Measurements from ENCODE around the gene NKD1. TPM values are rescaled to one million over a fixed set of nuclear protein-coding genes. Genes with fewer than 3 reads are reported as not detected.
A peak's percentile ranks its signal among the peaks of the same experiment; 100 is the strongest.

The NKD1 gene
- total RNA-seq, 1 donor from 2014 or later: 2.1 TPM

DNA sequence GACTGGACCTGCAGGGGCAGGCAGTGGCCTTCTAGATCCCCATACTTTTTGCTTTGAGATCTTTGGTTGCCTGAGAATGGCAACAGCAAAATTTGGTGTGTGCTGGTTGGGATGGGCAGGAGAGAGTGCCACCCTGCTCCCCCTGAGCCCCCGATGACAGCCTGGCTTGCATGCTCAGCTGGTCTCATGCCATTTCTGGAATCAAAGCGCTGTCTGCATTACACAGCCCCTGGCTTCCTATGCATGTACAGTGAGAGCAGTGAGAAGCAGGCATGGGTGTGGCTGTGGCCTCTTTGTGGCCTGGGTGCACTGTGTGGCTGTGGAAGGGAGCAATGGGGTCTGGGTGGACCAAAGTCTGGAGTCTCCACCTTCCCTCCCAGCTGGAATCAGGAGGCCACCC is 47.7 kb downstream of the NKD1 start:
- Histone ChIP-seq H3K36me3 (ENCODE audit: control insufficient read depth in 3 of 3, insufficient read depth in 3 of 3, low read length in 3 of 3) (no peaks in the 10 kb centered on the region), H3K27ac (ENCODE audit: low read depth, low read length) (no peak overlapping the region), H3K9ac (ENCODE audit: low read depth in 1 of 3, low read length in 3 of 3) (no peak overlapping the region), H3K4me1 (ENCODE audit: control insufficient read depth in 3 of 3, insufficient read depth in 3 of 3, low read length in 3 of 3) (peaks cover 14 to 27% (median 25%) of the 10 kb centered on the region in 3 donors), H3K4me3 (ENCODE audit: low read length in 3 of 3) (no peak overlapping the region), H3K9me3 (ENCODE audit: control insufficient read depth in 3 of 3, low read length in 3 of 3) (no peaks in the 10 kb centered on the region), H3K27me3 (ENCODE audit: control insufficient read depth in 3 of 3, insufficient read depth in 3 of 3, low read length in 3 of 3) (no peaks in the 10 kb centered on the region)

DNA sequence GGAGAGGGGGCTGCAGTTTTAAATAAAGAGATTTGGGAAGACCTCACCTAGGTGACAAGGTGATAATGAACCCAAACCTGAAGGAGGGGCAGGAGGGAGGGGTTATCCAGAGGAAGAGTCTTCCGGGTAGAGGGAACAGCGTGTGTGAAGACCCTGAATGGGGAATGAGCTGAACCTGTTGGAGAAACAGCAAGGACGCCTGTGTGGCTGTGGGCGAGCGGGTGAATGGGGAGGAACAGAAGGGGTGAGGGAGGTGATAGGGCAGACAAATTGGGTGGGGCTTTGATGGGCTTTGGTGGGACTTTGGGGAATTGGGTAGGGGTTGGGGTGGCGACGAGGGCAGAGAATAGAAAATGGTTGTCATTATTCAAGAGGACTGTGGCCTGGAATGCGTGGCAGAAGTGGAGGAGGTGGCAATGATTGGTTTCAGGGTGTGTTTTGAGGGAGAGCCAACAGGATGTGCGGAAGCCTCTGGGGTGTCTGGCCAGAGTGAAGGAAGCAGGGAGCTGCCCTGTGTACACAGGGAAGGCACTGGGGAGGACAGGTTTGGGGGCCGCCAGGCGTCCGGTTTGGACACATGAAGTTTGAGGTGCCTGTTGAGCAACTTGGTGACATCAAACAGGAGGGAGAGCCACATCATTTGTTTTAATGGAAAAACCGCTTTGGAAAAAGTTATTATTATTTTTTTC is 48.7 kb downstream of the NKD1 start:
- peaks cover 10 to 27% (median 23%) of the 10 kb centered on the region in 3 donors for H3K4me1 ChIP-seq (ENCODE audit: control insufficient read depth in 3 of 3, insufficient read depth in 3 of 3, low read length in 3 of 3)
- H3K27ac ChIP-seq (ENCODE audit: low read depth, low read length): no peak overlapping the region
- no peaks in the 10 kb centered on the region for H3K9me3 ChIP-seq (ENCODE audit: control insufficient read depth in 3 of 3, low read length in 3 of 3)
- no peak overlapping the region for H3K9ac ChIP-seq (ENCODE audit: low read depth in 1 of 3, low read length in 3 of 3)
- H3K27me3 ChIP-seq (ENCODE audit: control insufficient read depth in 3 of 3, insufficient read depth in 3 of 3, low read length in 3 of 3): no peaks in the 10 kb centered on the region
- H3K36me3 ChIP-seq (ENCODE audit: control insufficient read depth in 3 of 3, insufficient read depth in 3 of 3, low read length in 3 of 3): no peaks in the 10 kb centered on the region
- H3K4me3 ChIP-seq (ENCODE audit: low read length in 3 of 3): no peak overlapping the region

DNA sequence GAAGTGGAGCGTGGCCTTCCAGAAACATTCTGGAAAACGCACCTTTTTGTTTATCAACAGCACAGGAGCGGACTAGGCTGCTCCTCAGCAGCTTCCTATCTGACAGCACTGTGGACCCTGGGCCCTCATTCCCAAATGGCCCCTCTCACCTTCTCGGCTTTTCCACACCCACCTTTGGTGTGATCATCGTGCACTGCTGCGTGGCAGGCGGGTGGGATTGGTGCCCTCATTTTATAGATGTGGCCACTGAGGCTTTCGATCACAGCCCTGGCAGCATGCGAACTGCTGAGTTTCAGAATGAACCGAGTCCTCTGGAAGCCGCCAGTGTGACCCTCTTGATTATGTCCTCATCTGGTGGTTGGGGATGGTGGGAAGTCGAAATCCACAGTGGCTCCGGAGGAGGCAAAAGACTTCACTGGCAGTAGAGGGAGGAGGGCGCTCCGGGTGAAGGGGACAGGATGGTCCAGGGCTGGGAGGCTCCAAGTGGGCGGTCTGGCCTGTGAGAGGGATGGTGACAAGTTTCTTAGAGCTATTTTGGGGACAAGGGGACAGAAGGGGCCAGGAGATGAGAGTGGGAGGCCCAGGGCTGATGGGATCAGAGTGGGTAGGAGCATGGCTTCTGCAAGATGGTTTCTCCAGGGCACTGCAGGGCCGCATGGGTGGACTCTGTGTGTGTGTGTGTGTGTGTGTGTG is 49.5 kb downstream of the NKD1 start:
- H3K9ac ChIP-seq (ENCODE audit: low read depth in 1 of 3, low read length in 3 of 3): no peak overlapping the region
- H3K36me3 ChIP-seq (ENCODE audit: control insufficient read depth in 3 of 3, insufficient read depth in 3 of 3, low read length in 3 of 3): no peaks in the 10 kb centered on the region
- H3K4me3 ChIP-seq (ENCODE audit: low read length in 3 of 3): no peak overlapping the region
- H3K9me3 ChIP-seq (ENCODE audit: control insufficient read depth in 3 of 3, low read length in 3 of 3): no peaks in the 10 kb centered on the region
- H3K4me1 ChIP-seq (ENCODE audit: control insufficient read depth in 3 of 3, insufficient read depth in 3 of 3, low read length in 3 of 3): peaks cover 6 to 23% (median 18%) of the 10 kb centered on the region in 3 donors
- no peak overlapping the region for H3K27ac ChIP-seq (ENCODE audit: low read depth, low read length)
- H3K27me3 ChIP-seq (ENCODE audit: control insufficient read depth in 3 of 3, insufficient read depth in 3 of 3, low read length in 3 of 3): no peaks in the 10 kb centered on the region

DNA sequence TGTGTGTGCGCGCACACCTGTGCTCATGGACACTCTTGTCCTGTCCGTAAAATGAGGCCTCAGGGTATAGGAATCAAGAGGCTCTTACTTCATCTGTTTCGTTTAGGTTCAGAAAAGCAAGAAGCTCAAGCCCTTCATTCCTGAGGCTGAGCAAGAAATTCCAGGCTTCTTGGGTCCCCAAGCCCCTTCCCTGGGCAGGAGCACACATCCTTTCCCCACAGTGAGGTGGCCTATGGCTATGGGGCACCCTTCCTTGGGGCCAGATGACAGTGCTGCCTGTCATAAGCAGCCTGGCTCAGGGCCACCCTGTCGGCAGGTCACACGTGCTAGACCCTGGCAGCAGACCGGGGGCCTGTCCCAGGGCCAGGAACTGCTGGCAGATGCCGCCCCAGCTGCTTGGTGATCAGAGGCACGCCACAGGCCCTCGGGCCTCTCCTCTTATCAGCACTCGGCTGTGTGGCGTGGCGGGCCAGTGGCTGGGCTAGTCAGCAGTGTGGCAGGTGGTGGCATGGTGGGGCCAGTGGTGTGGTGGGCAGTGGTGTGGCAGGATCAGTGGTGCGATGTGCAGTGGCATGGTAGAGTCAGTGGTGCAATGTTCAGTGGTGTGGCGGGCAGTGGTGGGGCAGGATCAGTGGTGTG is 50.2 kb downstream of the NKD1 start:
- no peaks in the 10 kb centered on the region for H3K36me3 ChIP-seq (ENCODE audit: control insufficient read depth in 3 of 3, insufficient read depth in 3 of 3, low read length in 3 of 3)
- H3K4me3 ChIP-seq (ENCODE audit: low read length in 3 of 3): no peak overlapping the region
- H3K4me1 ChIP-seq (ENCODE audit: control insufficient read depth in 3 of 3, insufficient read depth in 3 of 3, low read length in 3 of 3): peaks cover 9 to 26% (median 16%) of the 10 kb centered on the region in 3 donors
- no peak overlapping the region for H3K27ac ChIP-seq (ENCODE audit: low read depth, low read length)
- no peaks in the 10 kb centered on the region for H3K9me3 ChIP-seq (ENCODE audit: control insufficient read depth in 3 of 3, low read length in 3 of 3)
- H3K27me3 ChIP-seq (ENCODE audit: control insufficient read depth in 3 of 3, insufficient read depth in 3 of 3, low read length in 3 of 3): no peaks in the 10 kb centered on the region
- H3K9ac ChIP-seq (ENCODE audit: low read depth in 1 of 3, low read length in 3 of 3): no peak overlapping the region

DNA sequence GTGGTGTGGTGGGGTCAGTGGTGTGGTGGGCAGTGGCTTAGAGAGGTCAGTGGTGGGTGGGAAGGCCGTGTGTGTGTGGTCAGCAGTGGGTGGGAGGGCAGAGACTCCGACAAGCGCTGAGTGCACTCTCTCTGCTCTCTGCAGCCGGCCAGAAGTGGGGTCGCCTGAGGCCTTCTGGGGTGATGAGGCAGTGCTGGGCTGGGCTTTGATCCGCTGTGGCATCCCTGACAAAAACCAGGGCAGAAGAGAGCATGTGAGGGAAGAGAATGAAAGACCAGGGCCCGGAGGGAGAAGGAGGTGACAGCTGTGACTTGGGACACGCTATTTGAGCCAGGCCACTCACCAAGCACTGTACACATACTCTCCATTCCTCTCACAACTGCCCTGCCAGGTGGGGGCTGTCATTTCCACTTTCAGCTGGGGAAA is 50.8 kb downstream of the NKD1 start:
- no peaks in the 10 kb centered on the region for H3K36me3 ChIP-seq (ENCODE audit: control insufficient read depth in 3 of 3, insufficient read depth in 3 of 3, low read length in 3 of 3)
- no peaks in the 10 kb centered on the region for H3K27me3 ChIP-seq (ENCODE audit: control insufficient read depth in 3 of 3, insufficient read depth in 3 of 3, low read length in 3 of 3)
- no peak overlapping the region for H3K9ac ChIP-seq (ENCODE audit: low read depth in 1 of 3, low read length in 3 of 3)
- H3K9me3 ChIP-seq (ENCODE audit: control insufficient read depth in 3 of 3, low read length in 3 of 3): no peaks in the 10 kb centered on the region
- no peak overlapping the region for H3K4me3 ChIP-seq (ENCODE audit: low read length in 3 of 3)
- H3K27ac ChIP-seq (ENCODE audit: low read depth, low read length): no peak overlapping the region
- peaks cover 13 to 26% (median 21%) of the 10 kb centered on the region in 3 donors for H3K4me1 ChIP-seq (ENCODE audit: control insufficient read depth in 3 of 3, insufficient read depth in 3 of 3, low read length in 3 of 3)

DNA sequence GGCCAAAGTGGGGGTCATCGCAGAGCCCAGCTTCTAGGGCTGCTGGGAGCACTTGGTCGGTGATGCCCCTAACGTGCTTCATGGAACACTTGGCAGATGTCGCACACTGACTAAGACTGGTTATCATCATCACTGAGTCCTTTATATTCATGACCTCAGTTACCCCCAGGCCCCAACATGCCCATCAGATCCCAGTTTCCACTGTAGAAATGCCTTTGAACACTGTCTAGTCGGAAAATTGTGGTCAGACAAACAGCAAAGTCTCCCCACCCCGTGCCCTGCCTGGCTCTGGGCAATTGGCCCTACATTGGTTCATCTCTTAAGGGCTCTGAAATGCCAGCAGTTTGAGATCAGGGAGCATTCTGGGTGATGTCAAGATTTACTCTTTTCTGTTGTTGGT is 51.3 kb downstream of the NKD1 start:
- Histone ChIP-seq H3K27ac (ENCODE audit: low read depth, low read length) (no peak overlapping the region), H3K9ac (ENCODE audit: low read depth in 1 of 3, low read length in 3 of 3) (no peak overlapping the region), H3K27me3 (ENCODE audit: control insufficient read depth in 3 of 3, insufficient read depth in 3 of 3, low read length in 3 of 3) (no peaks in the 10 kb centered on the region), H3K9me3 (ENCODE audit: control insufficient read depth in 3 of 3, low read length in 3 of 3) (no peaks in the 10 kb centered on the region), H3K36me3 (ENCODE audit: control insufficient read depth in 3 of 3, insufficient read depth in 3 of 3, low read length in 3 of 3) (no peaks in the 10 kb centered on the region), H3K4me1 (ENCODE audit: control insufficient read depth in 3 of 3, insufficient read depth in 3 of 3, low read length in 3 of 3) (peaks cover 13 to 26% (median 21%) of the 10 kb centered on the region in 3 donors), H3K4me3 (ENCODE audit: low read length in 3 of 3) (no peak overlapping the region)

DNA sequence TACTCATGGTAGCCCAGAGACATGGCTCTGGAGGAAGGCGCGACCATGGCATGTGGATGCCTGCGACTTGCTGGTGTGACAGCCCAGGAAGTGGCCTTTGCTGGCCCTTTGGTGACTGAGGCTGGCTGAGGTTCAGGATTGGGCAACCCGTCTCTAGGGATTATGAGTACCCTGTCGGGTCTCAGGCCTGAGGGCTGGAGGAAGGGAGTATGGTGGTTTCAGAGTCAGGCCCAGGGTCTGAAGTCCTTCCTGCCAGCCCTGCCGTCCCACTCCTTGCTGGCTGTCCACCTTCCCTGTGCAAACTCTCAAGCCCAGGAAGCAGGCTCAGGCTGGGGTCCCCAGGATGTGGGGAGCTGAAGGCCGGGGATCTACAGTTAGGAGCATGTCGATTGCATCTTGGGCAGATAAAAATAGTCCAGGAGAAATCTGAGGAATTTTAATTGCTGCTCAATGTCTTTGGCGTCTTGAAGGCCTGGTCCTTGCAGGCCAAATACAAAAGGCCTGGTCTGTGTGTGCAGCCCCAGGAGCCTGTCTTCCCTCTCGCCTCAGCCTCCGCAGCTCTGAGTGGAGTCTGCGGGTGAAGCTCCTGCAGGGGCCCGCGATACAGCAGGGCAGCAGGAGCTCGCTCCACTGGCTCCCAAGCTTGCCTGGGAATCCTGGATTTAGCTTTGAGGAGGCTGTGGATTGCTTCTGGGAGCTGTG is 52.5 kb downstream of the NKD1 start:
- no peaks in the 10 kb centered on the region for H3K9me3 ChIP-seq (ENCODE audit: control insufficient read depth in 3 of 3, low read length in 3 of 3)
- H3K27ac ChIP-seq (ENCODE audit: low read depth, low read length): no peak overlapping the region
- no peak overlapping the region for H3K9ac ChIP-seq (ENCODE audit: low read depth in 1 of 3, low read length in 3 of 3)
- H3K4me1 ChIP-seq (ENCODE audit: control insufficient read depth in 3 of 3, insufficient read depth in 3 of 3, low read length in 3 of 3): peaks cover 13 to 26% (median 21%) of the 10 kb centered on the region in 3 donors
- H3K27me3 ChIP-seq (ENCODE audit: control insufficient read depth in 3 of 3, insufficient read depth in 3 of 3, low read length in 3 of 3): no peaks in the 10 kb centered on the region
- no peaks in the 10 kb centered on the region for H3K36me3 ChIP-seq (ENCODE audit: control insufficient read depth in 3 of 3, insufficient read depth in 3 of 3, low read length in 3 of 3)
- no peak overlapping the region for H3K4me3 ChIP-seq (ENCODE audit: low read length in 3 of 3)

DNA sequence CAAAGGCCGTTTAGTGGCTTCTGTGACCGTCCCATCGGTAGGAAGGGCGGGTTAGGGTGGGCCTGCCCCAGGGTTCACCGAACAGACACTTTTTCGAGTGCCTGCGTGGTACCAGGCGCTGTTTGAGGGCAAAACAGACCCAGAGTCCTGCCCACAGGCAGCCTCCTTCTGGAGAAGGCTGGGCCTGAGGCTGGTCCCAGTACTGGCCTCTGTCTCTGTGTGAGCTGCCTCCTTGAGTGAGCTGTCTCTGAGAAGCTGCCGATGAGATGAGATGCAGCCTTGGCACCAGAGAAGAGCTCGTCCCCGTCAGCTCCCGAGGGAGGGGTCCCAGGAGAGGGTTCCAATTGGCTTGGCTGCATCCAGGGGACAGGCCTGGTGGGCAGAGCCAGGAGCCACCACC is 53.1 kb downstream of the NKD1 start:
- no peak overlapping the region for H3K27ac ChIP-seq (ENCODE audit: low read depth, low read length)

DNA sequence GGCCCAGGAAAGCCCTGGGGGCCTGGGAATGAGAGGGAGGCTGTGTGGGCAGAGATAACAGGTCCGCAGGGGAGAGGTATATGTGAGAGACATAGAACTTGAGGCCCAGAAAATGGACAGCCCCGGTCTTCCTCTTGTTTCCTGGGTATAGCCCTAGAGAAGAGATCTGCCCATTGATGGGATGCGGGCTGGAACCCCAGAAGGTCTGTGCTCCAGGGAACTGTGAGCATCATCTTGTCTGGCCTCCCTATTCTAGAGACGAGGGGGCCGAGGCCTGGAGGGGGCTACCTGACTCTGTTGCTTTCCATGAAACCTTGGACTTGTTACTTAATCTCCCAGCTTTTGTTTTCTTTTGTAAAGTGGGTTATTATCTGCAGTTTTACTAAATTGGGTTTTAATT is 53.9 kb downstream of the NKD1 start:
- Histone ChIP-seq H3K9me3 (ENCODE audit: control insufficient read depth in 3 of 3, low read length in 3 of 3) (no peaks in the 10 kb centered on the region), H3K27ac (ENCODE audit: low read depth, low read length) (no peak overlapping the region), H3K36me3 (ENCODE audit: control insufficient read depth in 3 of 3, insufficient read depth in 3 of 3, low read length in 3 of 3) (no peaks in the 10 kb centered on the region), H3K4me3 (ENCODE audit: low read length in 3 of 3) (no peak overlapping the region), H3K9ac (ENCODE audit: low read depth in 1 of 3, low read length in 3 of 3) (peak overlapping the region in 1 of 3 donors; percentile 25), H3K4me1 (ENCODE audit: control insufficient read depth in 3 of 3, insufficient read depth in 3 of 3, low read length in 3 of 3) (peaks cover 13 to 26% (median 21%) of the 10 kb centered on the region in 3 donors), H3K27me3 (ENCODE audit: control insufficient read depth in 3 of 3, insufficient read depth in 3 of 3, low read length in 3 of 3) (peaks cover 0 to 3% (median 0%) of the 10 kb centered on the region in 3 donors)

More for the DNA sequence above, 53.1 kb downstream of the NKD1 start:
- no peak overlapping the region for H3K9ac ChIP-seq (ENCODE audit: low read depth in 1 of 3, low read length in 3 of 3)
- H3K4me1 ChIP-seq (ENCODE audit: control insufficient read depth in 3 of 3, insufficient read depth in 3 of 3, low read length in 3 of 3): peaks cover 13 to 26% (median 21%) of the 10 kb centered on the region in 3 donors
- H3K36me3 ChIP-seq (ENCODE audit: control insufficient read depth in 3 of 3, insufficient read depth in 3 of 3, low read length in 3 of 3): no peaks in the 10 kb centered on the region
- no peaks in the 10 kb centered on the region for H3K9me3 ChIP-seq (ENCODE audit: control insufficient read depth in 3 of 3, low read length in 3 of 3)
- H3K4me3 ChIP-seq (ENCODE audit: low read length in 3 of 3): no peak overlapping the region
- H3K27me3 ChIP-seq (ENCODE audit: control insufficient read depth in 3 of 3, insufficient read depth in 3 of 3, low read length in 3 of 3): no peaks in the 10 kb centered on the region

All from skeletal muscle tissue (tissue), 4 donors.